HEK293 (cell line): ENCODE data around the gene COL6A1.

Experiments
- CTCF ChIA-PET: fragments of 350-600 bp; formaldehyde crosslinking; extraction: SDS; loops from one replicate; lab custom pipeline; 2021; ENCODE audit warnings: antibody characterized with exemption; lab: Yijun Ruan, JAX
- POLR2A ChIA-PET: fragments of 300-600 bp; formaldehyde crosslinking; extraction: SDS; loops from one replicate; lab custom pipeline; 2020; ENCODE audit warnings: antibody characterized with exemption, inconsistent platforms; lab: Yijun Ruan, JAX
- H3K27ac ChIP-seq: fragments of 200-500 bp; sonication (Bioruptor generic); 2 replicates; pipeline ENCODE4 v1.5.1; 2014; ENCODE audit warnings: low read depth, low read length, control low read depth, inconsistent platforms; ENCODE audit errors: extremely low read depth
- H3K36me3 ChIP-seq, 2 experiments: fragments of 200-500 bp in 1 of 2; sonication (Bioruptor generic) in 1 of 2; 1 replicate in 1 of 2; 2 replicates in 1 of 2; pipeline ENCODE4 v1.5.1; 2014 to 2017; ENCODE audit warnings: inconsistent platforms in 2 of 2, low read length in 2 of 2; ENCODE audit not compliant: control insufficient read depth in 2 of 2, insufficient read depth in 1 of 2
- H3K4me1 ChIP-seq: fragments of 200-500 bp; sonication (Bioruptor generic); 2 replicates; pipeline ENCODE4 v1.5.1; 2014; ENCODE audit warnings: mild to moderate bottlenecking, low read length, inconsistent platforms; ENCODE audit not compliant: control insufficient read depth, insufficient read depth
- H3K4me3 ChIP-seq: 2 replicates; pipeline ENCODE4 v1.5.1; 2011; ENCODE audit warnings: low read depth, mild to moderate bottlenecking, control low read depth, low read length, moderate library complexity
- H3K9me3 ChIP-seq: fragments of 200-500 bp; sonication (Bioruptor generic); 2 replicates; pipeline ENCODE4 v1.5.1; 2014; ENCODE audit warnings: low read depth, low read length, inconsistent platforms; ENCODE audit not compliant: control insufficient read depth, insufficient read depth
- GFI1B ChIP-seq: fragments of 450-650 bp; formaldehyde crosslinking; IDR thresholded peaks from 2 replicates; pipeline ENCODE4 v1.5.1; 2016; ENCODE audit warnings: missing biosample characterization, missing genetic modification characterization
- OSR2 ChIP-seq: fragments of 450-650 bp; formaldehyde crosslinking; IDR thresholded peaks from 2 replicates; pipeline ENCODE4 v1.5.1; 2016; ENCODE audit warnings: missing biosample characterization, missing genetic modification characterization
- WT1 ChIP-seq: fragments of 450-650 bp; formaldehyde crosslinking; IDR thresholded peaks from 2 replicates; pipeline ENCODE4 v1.5.1; 2016; ENCODE audit warnings: missing biosample characterization, missing genetic modification characterization
- ZBTB20 ChIP-seq: fragments of 450-650 bp; formaldehyde crosslinking; IDR thresholded peaks from 2 replicates; pipeline ENCODE4 v1.5.1; 2016; ENCODE audit warnings: missing biosample characterization, missing genetic modification characterization
- ZBTB21 ChIP-seq: fragments of 450-650 bp; formaldehyde crosslinking; IDR thresholded peaks from 2 replicates; pipeline ENCODE4 v1.5.1; 2017; ENCODE audit warnings: missing biosample characterization, missing genetic modification characterization
- ZNF121 ChIP-seq: fragments of 450-650 bp; formaldehyde crosslinking; IDR thresholded peaks from 2 replicates; pipeline ENCODE4 v1.5.1; 2016; ENCODE audit warnings: missing biosample characterization, missing genetic modification characterization
- ZNF19 ChIP-seq: fragments of 450-650 bp; formaldehyde crosslinking; IDR thresholded peaks from 2 replicates; pipeline ENCODE4; 2016; ENCODE audit warnings: missing biosample characterization, missing genetic modification characterization, low read depth
- ZNF302 ChIP-seq: fragments of 450-650 bp; formaldehyde crosslinking; IDR thresholded peaks from 2 replicates; pipeline ENCODE4 v1.5.1; 2016; ENCODE audit warnings: missing biosample characterization, missing genetic modification characterization, low read depth
- ZNF341 ChIP-seq: fragments of 450-650 bp; formaldehyde crosslinking; IDR thresholded peaks from 2 replicates; pipeline ENCODE4; 2016; ENCODE audit warnings: low read depth, missing biosample characterization, missing genetic modification characterization
- ZNF416 ChIP-seq: fragments of 450-650 bp; formaldehyde crosslinking; IDR thresholded peaks from 2 replicates; pipeline ENCODE4 v1.5.1; 2016; ENCODE audit warnings: missing biosample characterization, missing genetic modification characterization
- ZNF510 ChIP-seq: fragments of 450-650 bp; formaldehyde crosslinking; IDR thresholded peaks from 2 replicates; pipeline ENCODE4 v1.5.1; 2018; ENCODE audit warnings: mild to moderate bottlenecking, missing genetic modification characterization, missing biosample characterization; ENCODE audit not compliant: insufficient replicate concordance
- ZNF571 ChIP-seq: fragments of 450-650 bp; formaldehyde crosslinking; IDR thresholded peaks from 2 replicates; pipeline ENCODE4 v1.5.0; 2017; ENCODE audit warnings: missing biosample characterization, missing genetic modification characterization
- ZNF585B ChIP-seq: fragments of 450-650 bp; formaldehyde crosslinking; IDR thresholded peaks from 2 replicates; pipeline ENCODE4 v1.5.1; 2016; ENCODE audit warnings: missing biosample characterization, missing genetic modification characterization
- ZNF596 ChIP-seq: fragments of 450-650 bp; IDR thresholded peaks from 2 replicates; pipeline ENCODE4 v1.5.0; 2018; ENCODE audit warnings: missing biosample characterization, mild to moderate bottlenecking, missing genetic modification characterization, moderate library complexity
- ZNF677 ChIP-seq: fragments of 450-650 bp; IDR thresholded peaks from 2 replicates; pipeline ENCODE4 v1.5.0; 2018; ENCODE audit warnings: missing biosample characterization, mild to moderate bottlenecking, missing genetic modification characterization, moderate library complexity
- ZNF76 ChIP-seq: fragments of 450-650 bp; formaldehyde crosslinking; IDR thresholded peaks from 2 replicates; pipeline ENCODE4; 2016; ENCODE audit warnings: low read depth, missing biosample characterization, missing genetic modification characterization, borderline replicate concordance
- ZNF792 ChIP-seq: fragments of 450-650 bp; formaldehyde crosslinking; IDR thresholded peaks from 2 replicates; pipeline ENCODE4 v1.5.1; 2016; ENCODE audit warnings: missing biosample characterization, missing genetic modification characterization
- ZSCAN23 ChIP-seq: fragments of 450-650 bp; formaldehyde crosslinking; IDR thresholded peaks from 2 replicates; pipeline ENCODE4 v1.5.1; 2016; ENCODE audit warnings: missing biosample characterization, missing genetic modification characterization
- TF ChIP-seq, protein P1 (sequence below): fragments of 450-650 bp; formaldehyde crosslinking; IDR thresholded peaks from 2 replicates; pipeline ENCODE4 v1.5.1; 2016; ENCODE audit warnings: missing biosample characterization, missing genetic modification characterization
- TF ChIP-seq, protein P2 (sequence below): fragments of 450-650 bp; formaldehyde crosslinking; IDR thresholded peaks from 2 replicates; pipeline ENCODE4 v1.5.1; 2017; ENCODE audit warnings: missing biosample characterization, mild to moderate bottlenecking, missing genetic modification characterization, moderate library complexity
- TF ChIP-seq, protein P3 (sequence below): fragments of 450-650 bp; formaldehyde crosslinking; IDR thresholded peaks from 2 replicates; pipeline ENCODE4 v1.5.1; 2016; ENCODE audit warnings: missing biosample characterization, missing genetic modification characterization
- TF ChIP-seq, protein P4 (sequence below): fragments of 450-650 bp; formaldehyde crosslinking; IDR thresholded peaks from 2 replicates; pipeline ENCODE4 v1.5.1; 2016; ENCODE audit warnings: missing biosample characterization, missing genetic modification characterization

COL6A1 gene

DNA sequence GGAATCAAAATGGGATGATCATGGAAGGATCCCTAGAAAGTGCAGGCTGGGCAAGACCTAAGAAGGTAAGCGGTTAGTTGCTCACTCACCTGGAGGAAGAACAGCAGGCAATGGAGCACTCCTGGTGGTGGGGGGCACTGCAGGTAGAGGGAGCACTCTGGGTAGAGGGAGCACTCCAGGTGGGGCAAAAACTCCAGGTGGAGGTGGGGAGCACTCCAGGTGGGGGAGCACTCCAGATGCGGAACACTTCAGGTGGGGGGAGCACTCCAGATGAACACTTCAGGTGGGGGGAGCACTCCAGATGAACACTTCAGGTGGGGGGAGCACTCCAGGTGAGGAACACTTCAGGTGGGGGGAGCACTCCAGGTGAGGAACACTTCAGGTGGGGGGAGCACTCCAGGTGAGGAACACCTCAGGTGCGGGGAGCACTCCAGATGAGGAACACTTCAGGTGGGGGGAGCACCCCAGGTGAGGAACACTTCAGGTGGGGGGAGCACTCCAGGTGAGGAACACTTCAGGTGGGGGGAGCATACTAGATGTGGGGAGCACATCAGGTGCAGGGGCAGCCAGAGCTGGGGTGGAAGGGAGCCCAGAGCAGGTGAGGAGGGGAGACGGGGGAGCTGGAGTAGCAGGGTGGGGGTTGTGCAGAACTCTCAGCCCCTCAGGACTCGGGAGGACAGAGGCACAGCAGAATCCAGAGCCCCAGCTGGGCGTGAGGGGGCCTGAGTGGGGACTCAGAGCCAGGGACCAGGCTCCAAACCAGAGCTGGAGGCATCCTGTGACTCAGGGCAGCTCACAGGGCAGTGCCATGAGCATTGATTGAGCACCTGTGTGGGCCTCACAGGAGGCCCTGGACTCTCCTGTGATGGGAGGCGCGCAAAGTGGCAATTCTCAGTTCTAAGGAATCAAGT is 37.7 kb upstream of the COL6A1 start (continued):
- TF ChIP-seq ZNF19 (tag by site-specific recombination) (no peak), OSR2 (tag by site-specific recombination) (no peak), ZNF121 (tag by site-specific recombination) (no peak), GFI1B (no peak), ZNF302 (tag by site-specific recombination) (no peak)

DNA sequence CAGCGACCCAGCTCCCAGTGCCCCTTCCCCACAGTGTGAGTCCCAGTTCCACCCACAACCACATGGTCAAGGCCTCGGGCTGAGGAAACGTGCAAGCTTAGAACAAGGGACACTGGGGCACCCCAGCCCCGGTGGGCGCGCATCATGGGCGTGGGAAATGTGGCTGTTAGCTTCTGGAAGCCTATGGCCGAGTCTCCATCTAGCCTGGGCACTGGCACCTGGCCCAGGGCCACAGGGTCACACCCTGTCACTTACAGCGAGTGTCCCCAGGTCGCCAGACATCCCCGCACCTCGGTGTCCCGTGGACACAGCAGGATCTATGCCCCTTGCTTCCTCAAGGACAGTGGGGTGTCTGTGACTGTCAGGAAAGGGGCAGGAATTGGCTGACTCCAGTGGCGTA is 37.0 kb upstream of the COL6A1 start:
- CTCF ChIA-PET: interaction anchor here (0.7 to 1.0 kb wide), 2 partner anchors 26 to 633 kb away, joined by 3 read pairs; no protein-coding TSS in a partner anchor
- no peaks in the 10 kb centered on the region for H3K9me3 ChIP-seq
- H3K36me3 ChIP-seq: no peaks in the 10 kb centered on the region
- POLR2A ChIA-PET: no interaction called here
- H3K4me1 ChIP-seq: peaks cover 4% of the 10 kb centered on the region
- no peak overlapping the region for H3K27ac ChIP-seq
- TF ChIP-seq, protein P1, sequence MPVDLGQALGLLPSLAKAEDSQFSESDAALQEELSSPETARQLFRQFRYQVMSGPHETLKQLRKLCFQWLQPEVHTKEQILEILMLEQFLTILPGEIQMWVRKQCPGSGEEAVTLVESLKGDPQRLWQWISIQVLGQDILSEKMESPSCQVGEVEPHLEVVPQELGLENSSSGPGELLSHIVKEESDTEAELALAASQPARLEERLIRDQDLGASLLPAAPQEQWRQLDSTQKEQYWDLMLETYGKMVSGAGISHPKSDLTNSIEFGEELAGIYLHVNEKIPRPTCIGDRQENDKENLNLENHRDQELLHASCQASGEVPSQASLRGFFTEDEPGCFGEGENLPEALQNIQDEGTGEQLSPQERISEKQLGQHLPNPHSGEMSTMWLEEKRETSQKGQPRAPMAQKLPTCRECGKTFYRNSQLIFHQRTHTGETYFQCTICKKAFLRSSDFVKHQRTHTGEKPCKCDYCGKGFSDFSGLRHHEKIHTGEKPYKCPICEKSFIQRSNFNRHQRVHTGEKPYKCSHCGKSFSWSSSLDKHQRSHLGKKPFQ: no peak
- no peak for TF ChIP-seq ZNF596
- no peak for TF ChIP-seq ZNF416 (tag by site-specific recombination)
- no peak for TF ChIP-seq ZNF585B (tag by site-specific recombination)
- no peak for TF ChIP-seq ZNF341 (tag by site-specific recombination)
- TF ChIP-seq ZNF677 (tag by site-specific recombination): no peak
- TF ChIP-seq ZNF571 (tag by site-specific recombination): no peak
- no peak for TF ChIP-seq ZNF76 (tag by site-specific recombination)
- no peak for TF ChIP-seq ZNF510 (tag by site-specific recombination)
- TF ChIP-seq ZBTB20: no peak
- no peak for TF ChIP-seq ZBTB21 (tag by site-specific recombination)
- no peak for TF ChIP-seq WT1 (tag by site-specific recombination)
- TF ChIP-seq, protein P2, sequence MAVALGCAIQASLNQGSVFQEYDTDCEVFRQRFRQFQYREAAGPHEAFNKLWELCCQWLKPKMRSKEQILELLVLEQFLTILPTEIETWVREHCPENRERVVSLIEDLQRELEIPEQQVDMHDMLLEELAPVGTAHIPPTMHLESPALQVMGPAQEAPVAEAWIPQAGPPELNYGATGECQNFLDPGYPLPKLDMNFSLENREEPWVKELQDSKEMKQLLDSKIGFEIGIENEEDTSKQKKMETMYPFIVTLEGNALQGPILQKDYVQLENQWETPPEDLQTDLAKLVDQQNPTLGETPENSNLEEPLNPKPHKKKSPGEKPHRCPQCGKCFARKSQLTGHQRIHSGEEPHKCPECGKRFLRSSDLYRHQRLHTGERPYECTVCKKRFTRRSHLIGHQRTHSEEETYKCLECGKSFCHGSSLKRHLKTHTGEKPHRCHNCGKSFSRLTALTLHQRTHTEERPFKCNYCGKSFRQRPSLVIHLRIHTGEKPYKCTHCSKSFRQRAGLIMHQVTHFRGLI (tag by site-specific recombination): no peak
- no peak overlapping the region for H3K4me3 ChIP-seq

DNA sequence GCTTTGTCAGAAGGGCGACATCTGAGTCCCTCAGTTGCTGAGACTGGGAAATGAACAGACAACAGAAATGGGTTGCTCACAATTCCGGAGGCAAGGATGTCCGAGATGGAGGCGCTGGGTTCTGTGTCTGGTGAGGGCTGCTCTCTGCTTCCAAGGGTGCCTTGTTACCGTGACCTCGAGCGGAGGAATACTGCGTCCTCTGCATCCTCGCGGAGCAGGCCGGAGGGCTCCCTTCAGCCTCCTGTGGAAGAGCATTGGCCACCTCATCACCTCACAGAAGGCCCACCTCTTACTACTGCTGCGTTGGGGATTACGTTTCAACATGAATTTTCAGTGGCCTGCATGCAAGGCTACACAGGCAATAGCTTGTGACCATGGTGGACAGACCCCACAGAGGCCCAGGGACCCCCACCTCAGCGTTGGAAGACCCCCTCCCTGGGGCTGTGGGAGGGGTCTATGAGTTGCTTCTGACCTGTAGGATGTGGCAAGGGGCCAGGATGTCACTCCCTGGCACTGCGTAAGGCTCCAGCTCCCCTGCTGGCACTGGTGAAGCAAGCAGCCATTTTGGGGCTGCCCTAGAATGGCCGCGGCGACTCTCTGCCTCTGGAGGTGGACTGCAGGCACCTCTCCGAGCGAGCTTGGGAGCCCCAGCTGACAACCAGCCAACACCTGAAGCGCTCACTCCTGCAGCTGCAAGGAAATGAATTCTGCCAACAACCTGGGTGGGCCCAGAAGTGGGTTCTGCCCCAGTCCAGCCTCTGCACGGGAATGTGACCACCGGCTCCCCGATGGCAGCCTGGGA is 36.3 kb upstream of the COL6A1 start:
- TF ChIP-seq, protein P3, sequence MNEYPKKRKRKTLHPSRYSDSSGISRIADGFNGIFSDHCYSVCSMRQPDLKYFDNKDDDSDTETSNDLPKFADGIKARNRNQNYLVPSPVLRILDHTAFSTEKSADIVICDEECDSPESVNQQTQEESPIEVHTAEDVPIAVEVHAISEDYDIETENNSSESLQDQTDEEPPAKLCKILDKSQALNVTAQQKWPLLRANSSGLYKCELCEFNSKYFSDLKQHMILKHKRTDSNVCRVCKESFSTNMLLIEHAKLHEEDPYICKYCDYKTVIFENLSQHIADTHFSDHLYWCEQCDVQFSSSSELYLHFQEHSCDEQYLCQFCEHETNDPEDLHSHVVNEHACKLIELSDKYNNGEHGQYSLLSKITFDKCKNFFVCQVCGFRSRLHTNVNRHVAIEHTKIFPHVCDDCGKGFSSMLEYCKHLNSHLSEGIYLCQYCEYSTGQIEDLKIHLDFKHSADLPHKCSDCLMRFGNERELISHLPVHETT: no peak
- TF ChIP-seq, protein P4, sequence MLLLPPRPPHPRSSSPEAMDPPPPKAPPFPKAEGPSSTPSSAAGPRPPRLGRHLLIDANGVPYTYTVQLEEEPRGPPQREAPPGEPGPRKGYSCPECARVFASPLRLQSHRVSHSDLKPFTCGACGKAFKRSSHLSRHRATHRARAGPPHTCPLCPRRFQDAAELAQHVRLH (tag by site-specific recombination): no peak
- TF ChIP-seq ZNF792: no peak
- no peak for TF ChIP-seq ZSCAN23
- ChIA-PET POLR2A (no interaction called here), CTCF (interaction anchor here (1.0 to 1.5 kb wide), 3 partner anchors 23 to 25 kb away, joined by 3 to 6 read pairs (median 3); no protein-coding TSS in a partner anchor)
- Histone ChIP-seq H3K9me3 (no peaks in the 10 kb centered on the region), H3K27ac (no peak overlapping the region), H3K4me3 (no peak overlapping the region), H3K4me1 (peaks cover 4% of the 10 kb centered on the region), H3K36me3 (no peaks in the 10 kb centered on the region)
